Calu3 (cell line): ENCODE results near the gene COL18A1. TPM values are rescaled to one million over a fixed set of nuclear protein-coding genes. Genes with fewer than 3 reads are reported as not detected.

Source experiments
- BruUV-seq: library from RNA; stranded (reverse); fragments of 400-500 nt; replicated peaks from 2 replicates; lab custom pipeline; 2021; lab: Mats Ljungman, UMichigan
- CTCF ChIA-PET: fragments of 300-600 bp; sonication (Branson Sonifier 250); formaldehyde crosslinking; loops from one replicate; lab custom pipeline; 2022; ENCODE audit warnings: antibody characterized with exemption; lab: Charles Lee
- DNase-seq: peaks from one replicate; pipeline ENCODE4 v3.0.0; 2022
- H3K27ac Mint-ChIP-seq: one replicate; pipeline ENCODE4 v1.8.0; 2022; ENCODE audit warnings: mixed read lengths; ENCODE audit not compliant: unreplicated experiment
- H3K27me3 Mint-ChIP-seq: one replicate; pipeline ENCODE4 v1.8.0; 2022; ENCODE audit warnings: mixed read lengths; ENCODE audit not compliant: unreplicated experiment
- H3K36me3 Mint-ChIP-seq: one replicate; pipeline ENCODE4 v1.8.0; 2022; ENCODE audit warnings: mild to moderate bottlenecking, moderate library complexity, mixed read lengths; ENCODE audit not compliant: insufficient read depth, unreplicated experiment
- H3K4me1 Mint-ChIP-seq: one replicate; pipeline ENCODE4 v1.8.0; 2022; ENCODE audit warnings: mild to moderate bottlenecking, low read depth, mixed read lengths; ENCODE audit not compliant: unreplicated experiment
- H3K4me3 Mint-ChIP-seq: one replicate; pipeline ENCODE4 v1.8.0; 2022; ENCODE audit warnings: mild to moderate bottlenecking, low read depth, moderate library complexity, mixed read lengths; ENCODE audit not compliant: unreplicated experiment
- H3K9me3 Mint-ChIP-seq: one replicate; pipeline ENCODE4 v1.8.0; 2022; ENCODE audit warnings: low read depth, mixed read lengths; ENCODE audit not compliant: unreplicated experiment
- intact Hi-C: fragments of 100-400 bp; cut with micrococcal nuclease; formaldehyde crosslinking; loops from one replicate; pipeline ENCODE4 v1.10.0; 2022; ENCODE audit not compliant: unreplicated experiment
- total RNA-seq: library from RNA; stranded (reverse); gene quantifications from 2 replicates; pipeline ENCODE4 v1.2.3, GENCODE V29; 2022
- TF ChIP-seq, protein P1 (sequence below): fragments of 200-600 bp; IDR thresholded peaks from one replicate; pipeline ENCODE4 v1.8.0; 2022; ENCODE audit warnings: antibody characterized with exemption; ENCODE audit not compliant: unreplicated experiment

Gene COL18A1
- total RNA-seq, 1 experiment from 2014 or later = 82.9 TPM

DNA sequence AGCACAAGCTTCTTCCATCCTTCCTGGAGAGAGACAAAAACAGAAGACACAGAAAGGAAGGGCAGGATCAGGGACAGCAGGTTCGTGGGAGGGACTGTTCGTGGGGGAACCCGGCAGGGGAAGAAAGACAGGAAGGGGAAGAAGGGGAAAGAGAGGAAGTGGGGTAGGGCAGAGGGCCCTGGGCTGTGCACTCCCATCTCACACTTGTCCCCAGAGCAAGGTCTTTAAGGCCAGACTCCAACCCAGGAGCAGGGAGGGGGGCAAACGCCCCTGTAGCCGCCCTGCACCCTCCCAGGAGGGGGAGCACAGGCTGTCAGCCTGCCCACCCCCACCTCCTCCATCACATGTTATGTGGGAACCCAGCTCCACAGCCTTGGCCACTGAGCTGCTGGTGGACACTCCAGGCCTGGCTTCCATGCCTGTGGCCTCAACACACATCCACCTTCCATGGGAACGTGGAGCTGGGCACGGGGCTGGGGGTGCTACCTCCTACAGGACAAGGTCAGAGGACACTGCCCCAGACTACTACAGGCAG lies 127.9 kb downstream of the COL18A1 start:
- Mint-ChIP-seq H3K27ac (no peak overlapping the region), H3K27me3 (no peaks in the 10 kb centered on the region), H3K4me3 (no peak overlapping the region), H3K4me1 (no peaks in the 10 kb centered on the region), H3K9me3 (no peaks in the 10 kb centered on the region), H3K36me3 (peaks cover 13% of the 10 kb centered on the region)
- CTCF ChIA-PET = interaction anchor here (0.8 kb wide), 1 partner anchor 18 kb away, joined by 3 read pairs; no protein-coding TSS in a partner anchor
- TF ChIP-seq, protein P1, sequence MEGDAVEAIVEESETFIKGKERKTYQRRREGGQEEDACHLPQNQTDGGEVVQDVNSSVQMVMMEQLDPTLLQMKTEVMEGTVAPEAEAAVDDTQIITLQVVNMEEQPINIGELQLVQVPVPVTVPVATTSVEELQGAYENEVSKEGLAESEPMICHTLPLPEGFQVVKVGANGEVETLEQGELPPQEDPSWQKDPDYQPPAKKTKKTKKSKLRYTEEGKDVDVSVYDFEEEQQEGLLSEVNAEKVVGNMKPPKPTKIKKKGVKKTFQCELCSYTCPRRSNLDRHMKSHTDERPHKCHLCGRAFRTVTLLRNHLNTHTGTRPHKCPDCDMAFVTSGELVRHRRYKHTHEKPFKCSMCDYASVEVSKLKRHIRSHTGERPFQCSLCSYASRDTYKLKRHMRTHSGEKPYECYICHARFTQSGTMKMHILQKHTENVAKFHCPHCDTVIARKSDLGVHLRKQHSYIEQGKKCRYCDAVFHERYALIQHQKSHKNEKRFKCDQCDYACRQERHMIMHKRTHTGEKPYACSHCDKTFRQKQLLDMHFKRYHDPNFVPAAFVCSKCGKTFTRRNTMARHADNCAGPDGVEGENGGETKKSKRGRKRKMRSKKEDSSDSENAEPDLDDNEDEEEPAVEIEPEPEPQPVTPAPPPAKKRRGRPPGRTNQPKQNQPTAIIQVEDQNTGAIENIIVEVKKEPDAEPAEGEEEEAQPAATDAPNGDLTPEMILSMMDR = no peak
- no peak for DNase-seq
- BruUV-seq = no TSS peak
- intact Hi-C loops = no loop called here

DNA sequence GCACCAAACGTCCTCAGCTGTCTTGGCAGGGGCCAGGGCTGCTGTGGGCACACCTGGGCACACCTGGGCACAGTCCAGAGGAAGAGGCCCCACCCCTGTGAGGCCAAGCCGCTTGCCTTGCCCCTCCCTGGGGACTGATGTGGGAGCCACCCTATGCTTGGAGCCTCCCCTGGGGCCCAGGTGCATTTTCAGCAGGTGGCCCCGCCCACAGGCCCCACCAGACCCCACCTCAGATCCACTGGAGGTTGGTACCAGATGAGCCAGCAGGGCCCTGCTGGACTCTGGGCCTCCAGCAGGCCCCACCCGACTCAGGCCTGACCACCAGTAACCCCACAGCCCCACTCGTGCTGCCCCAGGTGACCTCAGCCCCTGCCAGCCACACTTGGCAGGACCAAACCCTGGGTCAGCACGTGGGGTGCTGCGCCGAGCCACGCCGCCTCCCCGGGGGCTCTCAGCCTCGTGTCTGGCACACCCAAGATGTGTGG lies 128.4 kb downstream of the COL18A1 start:
- TF ChIP-seq, protein P1 = no peak
- DNase-seq = no peak
- Mint-ChIP-seq H3K4me3 (no peak overlapping the region), H3K36me3 (peaks cover 11% of the 10 kb centered on the region), H3K27ac (no peak overlapping the region), H3K9me3 (no peaks in the 10 kb centered on the region), H3K4me1 (no peaks in the 10 kb centered on the region), H3K27me3 (no peaks in the 10 kb centered on the region)
- CTCF ChIA-PET = interaction anchor here (0.8 kb wide), 1 partner anchor 18 kb away, joined by 3 read pairs; no protein-coding TSS in a partner anchor
- no TSS peak for BruUV-seq
- intact Hi-C loops = no loop called here

DNA sequence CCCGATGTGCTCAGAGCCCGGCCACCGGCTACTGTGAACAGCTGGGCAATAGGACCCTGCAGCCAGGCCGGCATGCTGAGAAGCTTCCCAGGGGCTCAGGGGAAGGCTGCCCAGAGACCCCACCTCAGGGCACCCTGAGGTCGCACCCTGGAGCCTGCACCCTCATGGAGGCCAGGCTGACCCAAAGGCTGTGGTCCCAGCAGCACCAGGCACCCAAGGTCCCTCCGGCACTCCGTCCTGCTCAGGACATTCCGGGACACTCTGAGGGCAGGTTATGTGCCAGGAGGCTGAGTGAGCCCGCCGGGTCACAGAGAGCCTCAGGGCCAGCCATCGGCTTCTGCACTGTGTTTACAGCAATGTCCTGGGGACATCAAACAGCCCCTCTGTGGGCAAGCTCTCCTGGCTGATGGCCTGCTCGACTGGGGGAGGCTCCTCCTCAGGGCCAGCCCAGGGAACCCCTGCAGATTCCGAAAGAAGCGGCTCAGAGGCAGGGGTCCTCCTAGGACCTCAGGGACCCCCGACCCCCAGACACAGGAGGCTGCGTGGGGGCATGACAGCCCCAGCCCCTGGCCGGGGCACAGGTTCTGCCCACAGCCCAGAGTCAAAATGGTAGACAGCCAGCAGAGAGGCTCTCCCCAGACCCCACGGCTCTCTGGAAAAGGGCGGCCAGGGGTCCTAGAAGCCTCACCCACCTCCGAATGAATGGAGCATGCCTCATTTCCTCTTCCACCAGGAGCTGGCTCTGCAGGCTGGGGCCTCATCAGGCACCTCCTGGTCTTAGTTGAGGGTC lies 129.1 kb downstream of the COL18A1 start:
- no peaks in the 10 kb centered on the region for H3K9me3 Mint-ChIP-seq
- peaks cover 11% of the 10 kb centered on the region for H3K36me3 Mint-ChIP-seq
- no peaks in the 10 kb centered on the region for H3K4me1 Mint-ChIP-seq
- BruUV-seq = no TSS peak
- H3K27me3 Mint-ChIP-seq = no peaks in the 10 kb centered on the region
- no peak overlapping the region for H3K4me3 Mint-ChIP-seq
- CTCF ChIA-PET = no interaction called here
- no peak overlapping the region for H3K27ac Mint-ChIP-seq
- intact Hi-C loops = no loop called here
- DNase-seq = no peak
- TF ChIP-seq, protein P1 = no peak

DNA sequence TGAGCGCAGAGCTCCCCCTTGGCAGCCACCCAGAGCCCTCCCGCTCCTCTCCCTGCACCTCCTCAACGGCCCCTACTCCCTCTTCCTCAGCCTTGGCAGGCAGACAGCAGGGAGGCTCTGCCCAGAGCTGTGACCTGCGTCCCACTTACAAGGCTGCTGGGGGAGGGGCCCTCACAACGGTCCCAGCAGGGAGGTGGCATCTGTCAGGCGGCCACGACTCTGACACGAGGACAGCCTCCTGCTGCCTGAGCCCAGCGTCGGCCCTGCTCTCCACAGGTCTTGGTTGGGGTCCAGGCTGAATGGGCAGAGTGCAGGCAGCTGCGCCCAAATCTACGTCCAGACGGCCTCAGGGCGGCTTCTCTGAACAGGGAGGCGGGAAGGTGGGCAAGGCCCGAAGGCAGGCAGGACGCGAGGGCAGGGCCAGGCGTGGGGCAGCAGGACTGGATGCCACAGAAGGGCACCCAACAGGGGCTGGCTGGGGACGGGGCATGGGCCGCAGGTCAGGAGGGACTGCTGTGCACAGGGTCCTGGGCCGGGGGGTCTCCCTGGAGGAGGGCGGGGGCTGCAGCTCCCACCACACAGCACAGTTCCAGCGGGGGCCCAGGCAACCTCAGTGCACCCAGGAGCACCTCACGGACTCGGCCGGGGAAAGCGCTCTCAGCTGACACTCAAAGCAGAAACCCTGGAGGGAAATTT lies 129.8 kb downstream of the COL18A1 start:
- intact Hi-C loops = no loop called here
- CTCF ChIA-PET = no interaction called here
- Mint-ChIP-seq H3K4me1 (no peaks in the 10 kb centered on the region), H3K36me3 (peaks cover 11% of the 10 kb centered on the region), H3K9me3 (no peaks in the 10 kb centered on the region), H3K4me3 (no peak overlapping the region), H3K27ac (no peak overlapping the region), H3K27me3 (no peaks in the 10 kb centered on the region)
- no peak for DNase-seq
- TF ChIP-seq, protein P1 = no peak
- BruUV-seq = no TSS peak
